Stimulated activated CD8-positive, alpha-beta memory T cell treated with anti-CD3 and anti-CD28 coated beads, Interleukin-15, amount 100 ng/mL, for 48 hours (primary cell): Measurements from ENCODE around the gene ELN.

Source experiments
- DNase-seq, 2 donors: peaks; one replicate each; pipeline ENCODE4 v3.0.0-alpha.2; 2020; ENCODE audit warnings: low read depth in 2 of 2

ELN gene

GRCh38 chr7:74023786-74024185 lies 4.2 kb upstream of the ELN start:
- no peak for DNase-seq

GRCh38 chr7:74025146-74025545 lies 2.8 kb upstream of the ELN start:
- DNase-seq, result no peak

- DNase-seq, result no peak
Observed at GRCh38 chr7:74025730-74026129, 2.2 kb upstream of the ELN start.

DNA sequence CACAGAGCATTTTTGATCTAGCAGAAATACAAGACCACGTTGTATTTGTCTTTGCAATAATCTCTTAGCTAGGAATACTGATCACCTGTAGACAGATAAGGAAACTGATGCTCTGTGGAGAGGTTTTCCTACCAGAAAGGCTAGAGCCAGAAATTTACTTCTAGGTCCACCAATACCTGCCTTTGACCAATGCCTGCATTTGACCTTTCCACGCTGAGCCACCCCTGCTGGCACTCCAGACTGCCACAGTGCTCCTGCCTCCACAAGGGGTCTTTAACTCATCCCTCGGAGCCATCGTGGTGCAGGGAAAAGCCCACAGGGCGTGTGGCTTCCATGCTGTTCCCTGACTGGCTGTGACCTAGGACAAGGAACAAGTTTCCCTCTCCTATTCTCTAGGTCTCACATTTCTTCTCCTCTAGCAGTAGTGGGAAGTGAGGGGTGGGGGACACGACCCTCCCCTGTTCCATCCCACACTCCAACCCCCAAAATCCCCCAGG lies 1.5 kb upstream of the ELN start:
- no peak for DNase-seq

- DNase-seq, result peak; percentile 32 to 37
Observed at GRCh38 chr7:74026903-74027682, 880 bp upstream of the ELN start.

- DNase-seq, result no peak
Observed at GRCh38 chr7:74028321-74028838, 407 bp downstream of the ELN start.

DNA sequence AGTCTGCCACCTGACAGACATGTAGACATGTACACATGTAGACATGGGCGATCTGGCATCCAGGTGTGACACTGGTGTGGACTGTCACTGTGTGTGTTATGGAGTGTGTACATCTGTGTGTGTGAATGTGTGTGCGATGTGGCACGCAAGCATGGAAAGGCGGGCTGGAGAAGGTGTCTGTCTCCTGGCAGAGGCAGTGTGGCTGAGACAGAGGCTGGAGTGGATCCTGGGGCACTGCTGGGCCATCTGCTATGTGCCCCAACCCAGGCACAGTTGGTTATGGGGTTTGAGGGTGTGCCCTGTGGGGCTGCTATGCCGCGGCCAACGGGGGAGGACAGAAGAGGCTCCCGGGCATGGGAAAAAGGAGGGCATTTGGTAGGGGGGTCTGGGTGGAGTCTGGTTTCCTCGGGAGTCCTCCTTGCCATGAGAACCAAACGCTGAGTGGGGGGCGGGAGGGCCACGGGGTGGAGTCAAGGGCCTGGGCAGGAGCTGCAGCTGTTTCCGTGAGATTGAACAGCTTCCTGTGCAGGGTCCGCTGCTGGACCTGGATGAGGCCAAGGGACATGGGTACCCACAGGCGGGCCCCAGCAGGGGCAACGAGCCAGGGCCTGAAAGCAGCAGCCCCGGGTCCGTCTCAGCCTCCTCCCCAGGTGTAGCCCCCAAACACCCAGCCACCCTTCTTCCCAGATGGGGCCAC lies 1.3 kb downstream of the ELN start:
- no peak for DNase-seq

DNA sequence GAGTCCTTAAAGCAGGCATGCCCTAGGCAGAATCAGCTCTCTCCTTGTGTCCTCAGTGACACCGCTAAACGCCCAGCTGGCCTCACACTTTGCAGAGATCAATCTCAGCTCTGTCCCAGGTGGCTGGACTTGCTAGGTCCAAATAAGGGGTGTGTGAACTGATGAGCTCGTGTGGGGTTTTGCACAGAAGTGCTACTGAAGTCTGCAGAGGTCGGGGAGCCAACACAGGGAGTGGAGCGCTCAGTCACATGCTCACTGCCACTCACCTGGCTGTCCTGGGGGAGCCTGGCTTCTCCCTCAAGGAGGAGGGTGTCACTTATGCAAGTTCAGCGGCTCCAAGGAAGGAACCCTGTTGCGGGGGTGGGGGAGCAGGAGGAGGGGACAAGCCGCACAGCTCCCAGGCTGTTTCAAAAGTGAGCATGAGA lies 2.0 kb downstream of the ELN start:
- DNase-seq, result no peak

- no peak for DNase-seq
Observed at GRCh38 chr7:74030861-74031260, 2.9 kb downstream of the ELN start.

DNA sequence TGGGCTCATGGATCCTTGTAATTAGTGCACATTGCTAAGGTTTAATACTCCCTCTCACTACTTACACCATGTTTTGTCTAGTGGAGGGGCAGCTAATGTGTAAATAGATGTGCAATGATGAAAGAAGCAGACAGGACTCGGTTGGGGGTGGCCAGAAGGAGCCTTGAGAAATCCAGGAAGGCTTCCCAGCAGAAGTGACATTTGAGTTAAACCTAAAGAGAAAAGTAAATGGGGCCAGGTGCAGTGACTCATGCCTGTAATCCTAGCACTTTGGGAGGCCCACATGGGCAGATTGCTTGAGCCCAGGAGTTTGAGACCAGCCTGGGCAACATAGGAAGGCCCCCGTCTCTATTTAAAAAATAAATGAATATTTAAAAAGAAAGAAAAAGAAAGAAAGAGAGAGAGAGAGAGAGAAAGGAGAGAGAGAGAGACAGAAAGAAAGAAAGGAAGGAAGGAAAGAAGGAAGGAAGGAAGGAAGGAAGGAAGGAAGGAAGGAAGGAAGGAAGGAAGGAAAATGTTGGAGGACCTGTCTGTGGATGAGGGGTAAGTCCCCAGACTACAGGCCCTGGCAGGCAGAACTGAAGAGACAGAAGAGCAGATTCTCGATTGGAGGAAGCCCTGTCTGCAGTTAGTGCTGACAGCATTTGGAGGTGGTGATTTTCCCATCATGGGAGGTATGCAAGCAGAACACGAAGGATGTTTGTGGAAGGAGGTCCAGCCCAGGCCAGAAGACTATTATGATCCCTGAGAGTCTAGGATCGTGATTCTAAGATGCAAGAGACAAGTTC lies 3.6 kb downstream of the ELN start:
- no peak for DNase-seq

DNA sequence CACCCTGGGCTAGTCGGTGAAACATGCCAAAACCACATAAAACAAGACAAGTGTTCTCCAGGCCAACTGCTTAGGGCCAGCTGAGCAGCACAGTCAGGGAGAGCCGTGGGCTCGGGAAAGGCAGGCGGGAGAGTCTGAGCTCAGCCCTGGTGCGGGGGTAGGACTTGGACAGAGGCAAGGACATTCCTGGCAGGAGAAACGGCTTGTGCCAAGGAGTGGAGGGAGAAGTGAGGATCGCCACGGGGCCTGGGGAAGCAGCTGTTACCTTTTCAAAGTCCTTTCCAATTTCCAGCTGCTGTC lies 4.2 kb downstream of the ELN start:
- DNase-seq, result no peak

GRCh38 chr7:74032624-74033371 lies 4.8 kb downstream of the ELN start:
- DNase-seq, result no peak

GRCh38 chr7:74033372-74034311 lies 5.7 kb downstream of the ELN start:
- no peak for DNase-seq

DNA sequence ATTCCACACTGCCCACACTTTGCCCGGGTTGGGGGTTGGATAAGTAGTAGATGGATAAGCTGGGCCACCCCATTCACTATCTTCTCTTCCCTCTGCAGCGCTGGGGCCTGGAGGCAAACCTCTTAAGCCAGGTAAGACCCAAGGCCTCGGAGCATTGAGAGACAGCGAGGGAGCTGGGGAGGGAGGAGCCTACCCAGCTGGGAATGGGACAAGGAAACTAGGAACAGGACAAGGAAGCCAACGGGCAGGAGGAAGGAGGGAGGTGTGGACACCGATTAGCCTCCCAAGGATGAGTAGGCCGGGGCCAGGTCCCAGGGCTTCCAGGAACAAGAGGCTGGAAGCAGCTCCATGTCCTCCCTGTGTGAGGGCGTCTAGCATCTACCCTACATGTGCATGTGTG lies 9.6 kb downstream of the ELN start:
- DNase-seq, result no peak

- no peak for DNase-seq
Observed at GRCh38 chr7:74038194-74038961, 10.4 kb downstream of the ELN start.

DNA sequence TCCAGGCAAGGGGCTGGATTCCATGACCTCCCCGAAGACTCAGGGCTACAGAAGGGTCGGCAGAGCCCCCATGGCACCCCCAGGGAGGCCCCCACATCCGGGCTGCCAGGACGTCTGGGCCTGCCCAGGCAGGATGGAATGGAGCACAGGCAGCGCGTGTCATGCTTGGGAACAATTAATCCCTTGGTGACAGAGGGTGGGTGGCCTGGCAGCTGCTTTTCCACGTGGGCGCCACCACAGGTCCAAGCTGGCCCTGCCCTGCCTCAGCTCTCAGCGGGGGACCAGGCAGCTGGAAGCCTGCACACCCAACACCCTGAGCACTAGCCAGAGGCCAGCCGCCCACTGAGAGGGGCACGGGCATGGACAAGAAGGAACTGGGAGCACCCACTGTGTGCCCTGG lies 11.4 kb downstream of the ELN start:
- DNase-seq, result no peak

GRCh38 chr7:74040101-74040790 lies 12.3 kb downstream of the ELN start:
- DNase-seq, result no peak

DNA sequence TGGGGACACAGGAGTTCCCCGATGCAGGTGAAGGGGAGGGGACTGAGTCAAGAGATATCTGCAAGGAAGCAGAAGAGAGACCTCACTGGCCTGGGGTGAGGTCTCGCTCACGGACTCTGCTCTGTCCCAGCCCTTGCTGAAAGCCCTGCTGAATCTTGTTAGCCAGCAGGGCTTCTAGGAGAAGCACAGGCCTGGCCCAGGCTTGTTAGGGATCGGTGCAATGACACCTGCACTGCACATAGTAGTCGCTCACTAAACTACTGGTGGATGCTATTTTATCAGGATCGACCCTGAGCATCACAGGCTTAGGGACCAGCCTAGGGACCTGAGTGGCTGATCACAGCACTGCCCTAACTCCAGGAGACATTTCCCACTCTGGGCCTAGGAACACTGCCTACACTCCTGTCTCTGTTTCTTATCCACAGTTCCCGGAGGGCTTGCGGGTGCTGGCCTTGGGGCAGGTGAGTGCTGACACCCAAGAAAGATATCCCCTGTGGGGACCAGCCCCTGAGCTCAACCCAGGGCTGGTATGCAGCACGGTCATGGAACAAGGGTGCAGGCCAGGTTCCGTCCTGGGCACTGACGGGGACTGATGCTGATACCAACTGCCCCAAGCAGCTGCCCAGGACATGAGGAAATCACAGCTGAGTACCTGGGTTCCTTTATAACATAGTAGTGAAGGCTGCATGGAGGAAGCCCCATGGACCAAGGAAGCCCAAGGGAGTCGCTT lies 13.0 kb downstream of the ELN start:
- DNase-seq, result no peak
